SK-N-DZ (cell line): ENCODE results near the gene PPBP.
"Not testable (repeated sequence)": the region's sequence is repeated elsewhere in the genome, so short reads cannot be mapped to it uniquely, and the experiment has no call there.

Experiments used
- DNase-seq: peaks from one replicate; pipeline ENCODE4 v3.0.0-alpha.2; 2015; ENCODE audit warnings: low spot score
- small RNA-seq, 2 experiments: library from RNA; depleted of rRNA; stranded (forward); fragments of <200 nt; gene quantifications; one replicate each; pipeline ENCODE3, GENCODE V24; 2014

The PPBP gene

DNA sequence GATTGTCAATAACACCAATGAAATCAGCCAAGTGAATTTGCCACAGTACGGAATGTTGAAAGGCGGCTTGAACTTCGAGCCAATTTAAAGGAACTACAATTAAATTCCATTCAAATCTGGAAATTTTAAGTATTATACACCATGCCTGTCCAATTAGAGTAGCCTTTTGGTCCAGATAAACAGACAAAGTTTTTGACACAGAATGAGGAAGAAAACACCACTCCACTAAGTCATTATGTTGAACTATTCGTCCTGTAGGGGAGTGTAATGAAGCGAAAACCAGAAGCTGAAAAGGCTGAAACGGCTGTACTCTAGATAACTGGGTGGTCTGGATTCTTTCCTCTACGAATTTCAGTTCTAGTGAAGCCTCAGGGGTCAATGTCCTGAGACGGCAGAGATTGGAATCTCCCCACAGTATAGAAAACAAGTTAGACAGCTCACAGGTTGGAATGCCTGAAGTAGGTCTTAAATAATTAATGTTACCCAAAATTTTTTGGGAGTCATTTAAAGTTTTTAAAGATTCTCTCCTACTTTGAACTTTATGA, 37.5 kb downstream of the PPBP start:
- DNase-seq = not testable (repeated sequence)

DNA sequence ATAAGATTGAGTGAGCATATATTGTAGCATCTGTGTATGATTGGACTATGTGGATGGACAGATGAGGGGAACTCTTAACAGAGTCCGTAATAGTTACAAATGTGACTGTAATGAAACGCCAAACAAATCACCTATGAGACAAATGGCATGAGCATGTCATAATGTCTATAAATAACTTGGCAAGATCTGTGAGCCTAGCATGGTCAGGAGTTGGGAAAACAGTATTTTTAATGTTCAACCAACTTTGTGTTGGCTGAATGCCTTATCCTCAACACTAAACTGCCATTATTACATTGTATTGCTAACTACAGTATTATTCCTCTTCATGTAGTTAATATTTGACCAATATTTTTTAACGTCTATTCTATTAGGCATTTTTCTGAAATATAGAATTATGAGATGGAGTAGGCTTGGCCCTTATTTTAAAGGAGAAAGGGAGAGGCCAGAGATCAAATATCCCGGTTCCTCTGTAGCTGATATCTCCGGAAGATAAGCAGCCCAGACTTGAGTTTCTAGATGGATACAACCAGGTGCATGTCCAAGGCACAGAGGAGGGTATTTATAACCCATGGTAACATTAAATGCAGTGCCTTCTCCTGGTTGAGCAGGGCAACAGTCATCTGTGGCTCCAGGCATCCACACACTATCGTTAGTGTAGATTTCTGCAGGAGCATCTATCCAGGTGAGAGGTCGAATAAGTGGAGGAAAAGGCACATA, 38.8 kb downstream of the PPBP start:
- DNase-seq = no peak

GRCh38 chr4:73948291-73948690, 39.7 kb downstream of the PPBP start:
- no peak for DNase-seq

GRCh38 chr4:73947239-73947985, 40.6 kb downstream of the PPBP start:
- no peak for DNase-seq

DNA sequence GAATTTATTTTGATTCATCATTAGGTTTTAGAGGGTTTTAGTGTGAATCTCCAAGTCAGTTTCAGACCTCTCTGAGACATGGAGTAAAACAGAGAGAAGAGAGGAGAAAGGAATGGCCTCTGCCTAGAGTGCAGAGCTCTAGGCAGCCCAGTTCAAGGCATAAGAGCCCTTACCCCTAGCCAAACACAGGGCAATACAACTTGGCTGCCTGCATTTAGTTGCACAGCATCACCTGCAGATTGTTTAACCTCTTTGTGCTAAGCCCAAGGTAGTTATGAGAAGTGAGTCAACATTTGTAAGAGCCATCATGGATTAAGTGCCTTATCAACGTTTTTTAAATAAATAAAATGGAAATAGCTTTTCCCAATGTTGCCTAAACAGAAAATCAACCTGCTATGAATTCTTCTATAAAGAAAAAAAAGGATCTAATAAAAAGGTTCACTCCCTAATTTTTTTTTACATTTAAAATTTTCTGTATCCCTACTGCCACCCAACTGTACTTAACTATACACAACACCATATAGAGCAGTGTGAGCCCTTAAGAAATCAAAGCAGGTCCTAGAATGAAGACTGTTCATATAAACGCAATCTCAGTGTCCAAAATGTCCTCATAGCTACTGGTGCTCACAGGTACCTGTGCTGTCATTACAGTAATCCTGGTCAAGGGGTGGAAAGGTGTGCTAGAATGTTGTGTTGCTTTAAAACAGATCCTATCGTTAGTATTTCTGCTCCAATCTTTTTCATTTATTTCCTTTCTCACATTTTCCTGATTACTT, 42.1 kb downstream of the PPBP start:
- no peak for DNase-seq

GRCh38 chr4:73945140-73945539, 42.9 kb downstream of the PPBP start:
- DNase-seq = no peak

GRCh38 chr4:73944061-73944875, 43.7 kb downstream of the PPBP start:
- no peak for DNase-seq

GRCh38 chr4:73943555-73943954, 44.4 kb downstream of the PPBP start:
- DNase-seq = no peak

DNA sequence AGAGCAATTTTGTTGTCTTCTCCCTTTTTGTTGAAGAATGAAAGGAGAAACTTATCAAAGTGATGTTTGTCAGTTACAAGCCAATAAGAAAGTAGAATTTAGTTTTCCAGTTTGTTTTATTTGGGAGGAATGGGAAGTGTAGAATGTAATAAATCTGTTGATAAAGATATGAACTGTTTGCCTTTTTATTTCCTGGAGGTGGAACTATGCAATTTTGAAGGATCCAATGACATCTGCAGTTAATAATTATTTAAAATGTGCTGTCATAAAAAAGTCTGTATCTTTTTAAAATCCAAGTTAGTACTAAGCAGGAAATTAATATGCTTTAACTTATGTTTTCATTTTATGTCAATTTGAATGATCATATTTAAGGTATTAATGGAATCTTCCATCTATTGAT, 51.0 kb downstream of the PPBP start:
- DNase-seq = no peak

Small RNAs within 50 kb of the gene (small RNA-seq; reads per million reads assigned to genes)
- gene RN7SL218P = 0 reads per million in 2 experiments
